Endothelial cell of umbilical vein (primary cell): ENCODE data around the gene VASH2. TPM values are rescaled to one million over a fixed set of nuclear protein-coding genes. Genes with fewer than 3 reads are reported as not detected.

Source experiments
- BruUV-seq: library from RNA; stranded (reverse); fragments of 400-500 nt; replicated peaks from 2 replicates; lab custom pipeline; 2021; lab: Mats Ljungman, UMichigan
- CTCF ChIA-PET: fragments of 300-600, 350-600 bp; sonication (Branson Sonifier 250); formaldehyde crosslinking; loops from one replicate; lab custom pipeline; 2021; ENCODE audit warnings: antibody characterized with exemption, inconsistent platforms; lab: Charles Lee
- POLR2A ChIA-PET: fragments of 300-600, 350-600 bp; sonication (Branson Sonifier 250); formaldehyde crosslinking; loops from one replicate; lab custom pipeline; 2021; ENCODE audit warnings: antibody characterized with exemption, inconsistent platforms; lab: Charles Lee
- DNase-seq: peaks from one replicate; pipeline ENCODE4 v3.0.0-alpha.2; 2011; ENCODE audit warnings: low read depth, low spot score
- FAIRE-seq: peaks from 2 replicates; lab custom pipeline; 2011; peaks lifted over from hg19 to GRCh38; lab: Jason Lieb, UNC
- H2AFZ ChIP-seq: 2 replicates; pipeline ENCODE4 v1.6.0; 2012; ENCODE audit warnings: low read depth, low read length, control low read depth, inconsistent platforms
- H3K27ac ChIP-seq: 2 replicates; pipeline ENCODE4 v1.5.1; 2011; ENCODE audit warnings: low read depth, mild to moderate bottlenecking, control low read depth, low read length, moderate library complexity; ENCODE audit not compliant: insufficient read depth
- H3K27me3 ChIP-seq, 2 experiments: 2 replicates each; pipeline versions ENCODE4 v1.6.0 to v1.6.1; 2011; ENCODE audit warnings: low read length in 2 of 2, mixed read lengths in 1 of 2; ENCODE audit not compliant: control insufficient read depth in 2 of 2, insufficient read depth in 2 of 2
- H3K36me3 ChIP-seq, 2 experiments: 2 replicates in 1 of 2; 3 replicates in 1 of 2; pipeline ENCODE4 v1.5.1; 2011; ENCODE audit warnings: low read length in 2 of 2, mild to moderate bottlenecking in 1 of 2, moderate library complexity in 1 of 2; ENCODE audit not compliant: control insufficient read depth in 2 of 2, insufficient read depth in 2 of 2; ENCODE audit errors: extremely low read depth in 1 of 2
- H3K4me1 ChIP-seq: 3 replicates; pipeline ENCODE4 v1.5.1; 2011; ENCODE audit warnings: mild to moderate bottlenecking, low read length; ENCODE audit not compliant: control insufficient read depth, insufficient read depth; ENCODE audit errors: extremely low read depth
- H3K4me2 ChIP-seq: 2 replicates; pipeline ENCODE4 v1.6.1; 2011; ENCODE audit warnings: low read length, control low read depth, mixed read lengths; ENCODE audit not compliant: insufficient read depth
- H3K4me3 ChIP-seq, 3 experiments: fragments of 200-600 bp in 1 of 3; sonication (generic), shearing (Covaris generic) in 1 of 3; replicated peaks in 1 of 3; 2 replicates each; pipeline ENCODE4 v1.5.1; 2011 to 2016; ENCODE audit warnings: control low read depth in 3 of 3, low read length in 3 of 3, mild to moderate bottlenecking in 2 of 3, inconsistent platforms in 1 of 3, low read depth in 1 of 3, moderate library complexity in 1 of 3; ENCODE audit not compliant: insufficient read depth in 1 of 3
- H3K79me2 ChIP-seq: 2 replicates; pipeline ENCODE4 v1.6.0; 2012; ENCODE audit warnings: low read length, inconsistent platforms; ENCODE audit not compliant: control insufficient read depth, insufficient read depth
- H3K9ac ChIP-seq: replicated peaks from 2 replicates; pipeline ENCODE3; 2011; ENCODE audit warnings: low read length, control low read depth; ENCODE audit not compliant: insufficient read depth; ENCODE audit errors: extremely low read depth
- H3K9me1 ChIP-seq: replicated peaks from 3 replicates; pipeline ENCODE4 v1.6.0; 2011; ENCODE audit warnings: mild to moderate bottlenecking, low read length; ENCODE audit not compliant: control insufficient read depth, insufficient read depth; ENCODE audit errors: extremely low read depth
- H3K9me3 ChIP-seq: replicated peaks from 2 replicates; pipeline ENCODE4 v1.5.1; 2012; ENCODE audit warnings: low read length, inconsistent platforms; ENCODE audit not compliant: control insufficient read depth, insufficient read depth
- H4K20me1 ChIP-seq: replicated peaks from 2 replicates; pipeline ENCODE3; 2011; ENCODE audit warnings: mild to moderate bottlenecking, low read length; ENCODE audit not compliant: control insufficient read depth, insufficient read depth; ENCODE audit errors: extremely low read depth
- GATA2 ChIP-seq: IDR thresholded peaks from 2 replicates; pipeline ENCODE4 v1.7.0; 2011; ENCODE audit warnings: low read depth, mild to moderate bottlenecking, moderate library complexity, mixed read lengths, low read length; ENCODE audit not compliant: insufficient read length, insufficient read depth
- JUN ChIP-seq: IDR thresholded peaks from 2 replicates; pipeline ENCODE4 v1.6.1; 2011; ENCODE audit warnings: borderline replicate concordance, low read depth; ENCODE audit not compliant: insufficient read length, insufficient read depth
- POLR2A ChIP-seq: IDR thresholded peaks from 2 replicates; pipeline ENCODE4 v1.6.1; 2012; ENCODE audit warnings: low read depth, mild to moderate bottlenecking, control low read depth, low read length
- POLR2AphosphoS5 ChIP-seq: IDR thresholded peaks from 2 replicates; pipeline ENCODE4 v1.6.1; 2012; ENCODE audit warnings: low read depth, mild to moderate bottlenecking, control low read depth, low read length, moderate library complexity; ENCODE audit not compliant: insufficient read depth
- dilution Hi-C: fragments of 300-500 bp; cut with MboI; formaldehyde crosslinking; loops from one replicate; pipeline ENCODE4 v1.15.0; 2019; ENCODE audit warnings: low sequenced_read_pairs; ENCODE audit not compliant: extremely low pct_ligation_motif_present
- intact Hi-C: fragments of 100-400 bp; cut with micrococcal nuclease; formaldehyde crosslinking; loops from one replicate; pipeline ENCODE4 v1.10.0; 2022
- polyA plus RNA-seq, 4 experiments: library from polyadenylated mRNA; depleted of rRNA in 3 of 4; stranded (reverse) in 3 of 4; unstranded in 1 of 4; fragments of >200 nt; gene quantifications; 2 replicates each; pipeline versions ENCODE4 v1.2.1 to v1.2.3, GENCODE V29; 2011 to 2012; ENCODE audit warnings: missing spikeins in 1 of 4
- total RNA-seq: library from RNA; stranded (reverse); gene quantifications from 2 replicates; pipeline ENCODE4 v1.2.3, GENCODE V29; 2021

The VASH2 gene
- total and polyA plus RNA-seq, 2 donors (not counting 3 experiments of a cell fraction or from before 2014, with no cell fraction given) = 0.70 to 2.9 TPM

GRCh38 chr1:213035573-213035972, 85.2 kb downstream of the VASH2 start:
- no peak for FAIRE-seq
- POLR2A ChIA-PET = no interaction called here
- CTCF ChIA-PET = no interaction called here
- no peak overlapping the region for H2AFZ ChIP-seq
- no peaks in the 10 kb centered on the region for H3K36me3 ChIP-seq
- no peak overlapping the region for H3K27ac ChIP-seq
- dilution Hi-C loops (no loop called here), intact Hi-C loops (no loop called here)
- H4K20me1 ChIP-seq = no peaks in the 10 kb centered on the region
- H3K9me3 ChIP-seq = no peaks in the 10 kb centered on the region
- BruUV-seq = no TSS peak
- no peaks in the 10 kb centered on the region for H3K9me1 ChIP-seq
- no peak overlapping the region for H3K4me2 ChIP-seq
- no peak for TF ChIP-seq JUN
- TF ChIP-seq GATA2 = no peak
- TF ChIP-seq POLR2A = no peak
- no peak for TF ChIP-seq POLR2AphosphoS5
- no peaks in the 10 kb centered on the region for H3K4me1 ChIP-seq
- H3K4me3 ChIP-seq = no peak overlapping the region
- DNase-seq = no peak
- no peaks in the 10 kb centered on the region for H3K79me2 ChIP-seq
- H3K27me3 ChIP-seq = peaks cover 4 to 6% of the 10 kb centered on the region in 2 experiments
- H3K9ac ChIP-seq = no peak overlapping the region

Other genes with a start within 250 kb of the VASH2 start
- 27.7 and 30.2 TPM in 2 replicates for gene NSL1, start 158.8 kb upstream of the VASH2 start, total RNA-seq
- 15.5 and 18.9 TPM in 2 replicates for gene NSL1, start 158.8 kb upstream of the VASH2 start, polyA plus RNA-seq
- gene TATDN3, start 158.6 kb upstream of the VASH2 start, total RNA-seq = 7.8 and 8.0 TPM in 2 replicates
- gene TATDN3, start 158.6 kb upstream of the VASH2 start, polyA plus RNA-seq = 3.5 and 4.3 TPM in 2 replicates
- not detected in 2 replicates for gene SPATA45, start 102.9 kb upstream of the VASH2 start, total RNA-seq
- not detected in 2 replicates for gene SPATA45, start 102.9 kb upstream of the VASH2 start, polyA plus RNA-seq
- gene FLVCR1, start 92.3 kb upstream of the VASH2 start, total RNA-seq = 11.9 and 12.0 TPM in 2 replicates
- 3.2 and 3.5 TPM in 2 replicates for gene FLVCR1, start 92.3 kb upstream of the VASH2 start, polyA plus RNA-seq
- gene ANGEL2, start 65.3 kb downstream of the VASH2 start, total RNA-seq = 31.6 and 39.1 TPM in 2 replicates
- gene ANGEL2, start 65.3 kb downstream of the VASH2 start, polyA plus RNA-seq = 11.9 and 12.6 TPM in 2 replicates
- gene RPS6KC1, start 100.7 kb downstream of the VASH2 start, total RNA-seq = 14.9 and 18.6 TPM in 2 replicates
- gene RPS6KC1, start 100.7 kb downstream of the VASH2 start, polyA plus RNA-seq = 4.0 and 5.1 TPM in 2 replicates